Retinal pigment epithelial cell (primary cell): ENCODE measurements around the gene AMIGO1.

Source experiments
- DNase-seq: peaks from one replicate; pipeline ENCODE4 v3.0.0-alpha.2; 2010; ENCODE audit warnings: low read depth
- H3K4me3 ChIP-seq: 2 replicates; pipeline ENCODE4 v1.5.1; 2011; ENCODE audit warnings: mild to moderate bottlenecking, low read length, control low read depth, moderate library complexity
- TF ChIP-seq, protein P1 (sequence below): conservative IDR thresholded peaks from 2 replicates; pipeline ENCODE4 v1.5.1; 2011; ENCODE audit warnings: low read depth, low read length, control low read depth, inconsistent platforms

Gene AMIGO1

DNA sequence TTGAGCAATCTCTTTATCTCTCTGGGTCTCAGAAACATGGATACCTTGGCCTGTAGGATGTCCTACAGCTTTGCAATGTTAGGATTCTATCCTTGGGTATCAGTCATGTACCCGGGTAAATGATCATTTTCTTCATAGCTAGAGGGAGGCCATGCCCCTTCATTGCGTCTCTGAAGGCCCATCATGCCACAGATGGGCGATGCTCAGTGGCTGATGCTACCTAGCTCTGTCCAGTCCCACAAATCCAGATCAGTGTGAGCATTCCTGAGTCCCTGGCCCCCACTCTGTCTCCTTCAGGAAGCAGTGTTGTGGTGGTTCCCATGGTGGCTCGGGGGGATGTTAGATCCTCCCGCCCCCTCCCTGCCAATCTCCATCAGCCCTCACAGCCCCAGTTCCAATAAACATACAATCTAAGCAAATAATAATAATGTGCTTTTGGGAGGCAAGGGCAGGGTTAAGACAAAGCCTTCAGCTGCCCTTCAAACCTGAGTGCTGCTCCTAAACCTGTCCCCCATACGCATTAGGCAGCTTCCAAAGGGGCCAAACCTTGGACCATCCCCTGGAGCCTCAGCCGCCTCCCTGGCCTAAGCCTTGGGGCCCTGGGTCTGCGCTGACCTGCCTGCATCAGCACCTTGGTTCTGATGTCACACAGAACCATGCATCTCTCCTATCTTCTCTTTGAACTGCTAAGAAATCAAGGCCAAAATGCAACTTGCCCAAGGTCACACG lies 29.5 kb upstream of the AMIGO1 start:
- no peak overlapping the region for H3K4me3 ChIP-seq
- no peak for DNase-seq
- TF ChIP-seq, protein P1, sequence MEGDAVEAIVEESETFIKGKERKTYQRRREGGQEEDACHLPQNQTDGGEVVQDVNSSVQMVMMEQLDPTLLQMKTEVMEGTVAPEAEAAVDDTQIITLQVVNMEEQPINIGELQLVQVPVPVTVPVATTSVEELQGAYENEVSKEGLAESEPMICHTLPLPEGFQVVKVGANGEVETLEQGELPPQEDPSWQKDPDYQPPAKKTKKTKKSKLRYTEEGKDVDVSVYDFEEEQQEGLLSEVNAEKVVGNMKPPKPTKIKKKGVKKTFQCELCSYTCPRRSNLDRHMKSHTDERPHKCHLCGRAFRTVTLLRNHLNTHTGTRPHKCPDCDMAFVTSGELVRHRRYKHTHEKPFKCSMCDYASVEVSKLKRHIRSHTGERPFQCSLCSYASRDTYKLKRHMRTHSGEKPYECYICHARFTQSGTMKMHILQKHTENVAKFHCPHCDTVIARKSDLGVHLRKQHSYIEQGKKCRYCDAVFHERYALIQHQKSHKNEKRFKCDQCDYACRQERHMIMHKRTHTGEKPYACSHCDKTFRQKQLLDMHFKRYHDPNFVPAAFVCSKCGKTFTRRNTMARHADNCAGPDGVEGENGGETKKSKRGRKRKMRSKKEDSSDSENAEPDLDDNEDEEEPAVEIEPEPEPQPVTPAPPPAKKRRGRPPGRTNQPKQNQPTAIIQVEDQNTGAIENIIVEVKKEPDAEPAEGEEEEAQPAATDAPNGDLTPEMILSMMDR = no peak

DNA sequence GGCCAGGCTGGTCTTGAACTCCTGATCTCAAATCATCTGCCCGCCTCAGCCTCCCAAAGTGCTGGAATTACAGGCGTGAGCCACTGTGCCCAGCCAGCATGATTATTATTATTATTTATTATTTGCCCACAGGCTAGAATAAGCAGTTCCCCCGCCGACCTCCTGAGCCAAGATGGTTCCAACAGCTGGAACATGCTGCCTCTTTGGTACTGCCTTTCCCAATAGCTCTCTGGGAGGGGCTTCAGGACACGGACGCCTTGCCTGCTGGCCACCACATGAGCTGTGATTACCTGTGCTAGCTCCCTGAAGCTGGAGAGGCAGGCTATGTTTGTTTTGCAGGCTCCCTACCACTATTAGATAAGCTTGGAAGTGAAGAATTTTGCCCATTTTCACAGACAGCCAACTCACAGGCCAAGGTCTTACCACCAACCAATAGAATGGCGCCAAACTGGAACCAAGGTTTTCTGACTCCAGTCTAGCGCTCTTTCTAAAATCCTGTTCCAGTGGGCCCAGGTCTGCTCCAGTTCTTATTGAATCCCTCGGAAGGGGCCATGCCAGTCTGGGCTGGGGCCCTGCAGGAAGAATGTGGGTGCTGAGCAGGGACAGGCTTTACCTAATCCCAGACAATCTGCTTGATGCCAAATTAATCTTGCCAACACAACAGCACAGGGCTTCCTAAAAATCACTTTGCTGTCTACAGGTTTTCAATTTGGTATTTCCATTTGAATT lies 28.1 kb upstream of the AMIGO1 start:
- no peak for DNase-seq
- TF ChIP-seq, protein P1 = no peak
- H3K4me3 ChIP-seq = no peak overlapping the region

DNA sequence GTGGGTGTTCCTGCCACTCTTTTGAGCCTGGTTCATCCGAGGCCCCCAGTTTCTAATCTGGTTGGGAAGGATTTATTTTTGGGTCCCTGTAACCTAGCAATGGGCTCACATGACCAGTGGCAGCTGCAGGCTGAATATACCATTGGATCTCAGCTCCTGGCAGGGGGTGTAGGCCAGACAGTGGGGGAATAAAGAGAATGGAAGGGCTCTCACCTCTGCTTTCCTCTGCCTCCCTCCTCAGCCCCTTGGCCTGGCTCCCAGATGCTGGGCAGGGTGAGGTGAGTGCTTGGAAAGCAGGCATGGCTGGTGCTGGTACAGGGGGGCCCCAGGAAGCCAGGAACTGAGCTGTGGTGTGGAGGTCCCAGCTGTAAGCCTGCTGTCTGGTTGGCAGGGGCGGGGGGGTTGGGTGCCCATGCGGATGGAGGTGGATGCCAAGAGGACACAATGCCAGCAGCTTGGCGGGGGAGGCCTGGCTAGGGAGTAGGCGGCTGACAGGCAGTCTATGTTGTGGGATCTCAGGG lies 26.5 kb upstream of the AMIGO1 start:
- peak; percentile 39 for DNase-seq
- H3K4me3 ChIP-seq = no peak overlapping the region
- TF ChIP-seq, protein P1 = no peak

DNA sequence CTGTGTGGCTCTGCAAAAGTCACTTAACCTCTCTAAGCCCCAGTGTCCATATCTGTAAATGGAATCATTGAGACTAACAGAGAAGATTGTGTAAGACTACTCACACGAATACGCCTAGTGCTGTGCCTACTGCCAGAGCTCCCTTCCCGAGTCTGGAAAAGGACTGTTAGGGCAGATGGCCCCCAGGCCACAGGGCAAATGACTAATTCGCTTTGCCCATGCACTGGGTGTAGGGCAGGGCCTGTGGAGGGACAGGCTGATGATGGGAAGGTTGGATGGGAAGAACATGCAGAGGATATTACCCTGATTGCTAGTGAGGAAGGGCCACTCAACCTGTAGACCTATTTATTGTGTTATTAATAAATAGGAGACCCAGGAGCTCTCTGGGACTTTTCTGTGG lies 26.0 kb upstream of the AMIGO1 start:
- TF ChIP-seq, protein P1 = no peak
- no peak for DNase-seq

DNA sequence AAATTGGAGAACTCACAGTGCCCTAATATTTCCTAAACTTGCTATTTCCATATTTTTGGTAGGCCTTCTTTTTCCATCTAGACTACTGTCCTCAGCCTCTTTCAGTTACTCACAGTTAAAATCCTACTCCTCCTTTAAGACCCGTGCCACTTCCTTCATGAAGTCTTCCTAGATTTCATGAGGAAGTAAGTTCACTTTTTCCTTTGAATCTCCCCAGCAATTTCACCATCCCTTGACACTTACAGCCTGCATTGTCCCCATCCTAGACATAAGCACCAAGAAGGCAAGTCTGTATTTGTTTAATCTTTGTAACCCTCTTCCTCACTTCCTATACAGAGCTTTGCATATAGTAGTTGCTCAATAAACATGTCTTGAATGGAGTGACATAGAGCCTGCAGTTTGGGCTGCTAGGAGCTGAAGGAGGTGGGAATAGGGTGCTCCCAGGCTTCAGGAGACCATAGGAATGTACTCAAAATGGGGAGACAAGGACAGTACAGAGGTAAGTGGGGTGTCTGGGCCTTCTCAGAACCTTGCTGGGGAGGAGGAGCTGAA lies 24.9 kb upstream of the AMIGO1 start:
- TF ChIP-seq, protein P1 = no peak

More for the DNA sequence above, 26.0 kb upstream of the AMIGO1 start:
- H3K4me3 ChIP-seq = no peak overlapping the region

DNA sequence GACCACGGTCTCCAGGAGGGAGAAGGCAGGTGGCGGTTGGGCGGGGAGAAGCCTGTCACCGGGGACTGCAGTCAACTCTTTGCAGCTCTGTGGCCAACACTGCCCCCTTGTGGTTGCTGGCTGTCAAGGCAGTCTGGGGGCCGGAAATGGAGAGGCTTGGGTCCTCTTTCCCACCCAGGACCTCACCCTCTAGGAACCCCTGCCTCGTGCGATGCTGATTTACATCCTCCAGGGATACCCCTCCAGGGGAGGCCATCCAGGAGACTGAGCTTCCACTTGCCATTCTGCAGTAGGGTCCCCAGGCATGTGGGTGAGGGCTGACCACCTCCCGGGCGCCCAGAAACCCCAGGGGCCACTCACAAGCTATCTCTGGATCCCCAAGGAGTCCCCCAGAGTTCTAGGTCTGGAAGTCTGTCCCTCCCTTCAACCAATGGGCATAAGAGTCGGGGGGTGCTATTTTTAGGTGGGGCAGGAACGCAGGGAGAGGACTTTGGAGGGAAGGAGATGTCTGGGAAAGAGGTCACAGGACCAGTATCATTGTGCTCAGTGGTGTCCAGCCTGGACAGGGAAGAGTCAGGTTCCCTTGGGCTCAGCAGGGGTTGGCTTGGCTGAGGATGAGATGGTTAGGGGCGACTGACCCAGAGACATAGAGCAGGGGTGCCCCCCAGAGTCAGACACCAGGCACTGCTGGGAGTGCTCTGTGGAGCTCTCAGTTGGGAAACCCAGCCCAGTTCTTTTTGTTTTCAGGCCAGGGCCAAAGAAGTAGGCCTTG lies 23.0 kb upstream of the AMIGO1 start:
- no peak overlapping the region for H3K4me3 ChIP-seq
- no peak for DNase-seq
- TF ChIP-seq, protein P1 = peak; percentile 96

More for the DNA sequence above, 24.9 kb upstream of the AMIGO1 start:
- DNase-seq = no peak
- H3K4me3 ChIP-seq = no peak overlapping the region
